Sigmoid colon (tissue), 4 donors: ENCODE data around the gene FAM162A.

ENCODE experiments used
- POLR2AphosphoS5 ChIP-seq, 4 donors: sonication (generic); formaldehyde crosslinking; IDR thresholded peaks; one replicate each; pipeline ENCODE4 v1.6.1; 2017; ENCODE audit warnings: antibody characterized with exemption in 4 of 4
- TF ChIP-seq, protein P1 (sequence below), 4 experiments: fragments of 450-650 bp in 3 of 4; fragments of 200-600 bp in 1 of 4; IDR thresholded peaks; one replicate each; pipeline ENCODE4 v1.5.1; 2016 to 2019; ENCODE audit warnings: antibody characterized with exemption in 4 of 4, mild to moderate bottlenecking in 3 of 4, moderate library complexity in 2 of 4

- TF ChIP-seq, protein P1, sequence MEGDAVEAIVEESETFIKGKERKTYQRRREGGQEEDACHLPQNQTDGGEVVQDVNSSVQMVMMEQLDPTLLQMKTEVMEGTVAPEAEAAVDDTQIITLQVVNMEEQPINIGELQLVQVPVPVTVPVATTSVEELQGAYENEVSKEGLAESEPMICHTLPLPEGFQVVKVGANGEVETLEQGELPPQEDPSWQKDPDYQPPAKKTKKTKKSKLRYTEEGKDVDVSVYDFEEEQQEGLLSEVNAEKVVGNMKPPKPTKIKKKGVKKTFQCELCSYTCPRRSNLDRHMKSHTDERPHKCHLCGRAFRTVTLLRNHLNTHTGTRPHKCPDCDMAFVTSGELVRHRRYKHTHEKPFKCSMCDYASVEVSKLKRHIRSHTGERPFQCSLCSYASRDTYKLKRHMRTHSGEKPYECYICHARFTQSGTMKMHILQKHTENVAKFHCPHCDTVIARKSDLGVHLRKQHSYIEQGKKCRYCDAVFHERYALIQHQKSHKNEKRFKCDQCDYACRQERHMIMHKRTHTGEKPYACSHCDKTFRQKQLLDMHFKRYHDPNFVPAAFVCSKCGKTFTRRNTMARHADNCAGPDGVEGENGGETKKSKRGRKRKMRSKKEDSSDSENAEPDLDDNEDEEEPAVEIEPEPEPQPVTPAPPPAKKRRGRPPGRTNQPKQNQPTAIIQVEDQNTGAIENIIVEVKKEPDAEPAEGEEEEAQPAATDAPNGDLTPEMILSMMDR (IDR thresholded peaks at IDR 0.05), result no peak
- no peak for TF ChIP-seq POLR2AphosphoS5 (IDR thresholded peaks at IDR 0.05)
Measured at GRCh38 chr3:122415104-122415744, 31.2 kb downstream of the FAM162A start.
